IMR-90 (cell line): ENCODE results near the gene GNAT1. TPM values are rescaled to one million over a fixed set of nuclear protein-coding genes. Genes with fewer than 3 reads are reported as not detected.

Experiments
- ATAC-seq: fragments of 200-7000 bp; cut with Tn5 transposase; 2 replicates; pipeline ENCODE4 v1.9.1; 2020; ENCODE audit warnings: low read depth, mild to moderate bottlenecking, moderate library complexity
- BruUV-seq: library from RNA; stranded (reverse); fragments of 400-500 nt; replicated peaks from 2 replicates; lab custom pipeline; 2021; lab: Mats Ljungman, UMichigan
- CTCF ChIA-PET: fragments of 300-600 bp; formaldehyde crosslinking; extraction: SDS; loops from one replicate; lab custom pipeline; 2021; ENCODE audit warnings: antibody characterized with exemption; lab: Yijun Ruan, JAX
- POLR2A ChIA-PET: fragments of 300-600 bp; sonication (Branson Sonifier 250); formaldehyde crosslinking; loops from one replicate; lab custom pipeline; 2022; ENCODE audit warnings: antibody characterized with exemption; ENCODE audit not compliant: unreplicated experiment; lab: Charles Lee
- DNase-seq: peaks from one replicate; pipeline ENCODE4 v3.0.0; 2013
- H2AFZ ChIP-seq: replicated peaks from 2 replicates; pipeline ENCODE3; 2013; ENCODE audit warnings: low read length, mild to moderate bottlenecking; ENCODE audit not compliant: poor library complexity
- H2AK5ac ChIP-seq: 2 replicates; pipeline ENCODE4 v1.6.1; 2013; ENCODE audit warnings: low read depth, low read length, inconsistent platforms
- H2AK9ac ChIP-seq: replicated peaks from 2 replicates; pipeline ENCODE3; 2013; ENCODE audit warnings: mild to moderate bottlenecking, low read depth, low read length, moderate library complexity; ENCODE audit not compliant: poor library complexity
- H2BK120ac ChIP-seq: 2 replicates; pipeline ENCODE4 v1.6.1; 2013; ENCODE audit warnings: low read depth, low read length, inconsistent platforms
- H2BK15ac ChIP-seq: 3 replicates; pipeline ENCODE4 v1.6.1; 2013; ENCODE audit warnings: low read depth, low read length, inconsistent platforms
- H2BK20ac ChIP-seq: 2 replicates; pipeline ENCODE4 v1.6.1; 2013; ENCODE audit warnings: low read depth, mild to moderate bottlenecking, inconsistent platforms, low read length, moderate library complexity
- H2BK5ac ChIP-seq: 2 replicates; pipeline ENCODE4 v1.6.1; 2013; ENCODE audit warnings: mild to moderate bottlenecking, low read depth, low read length, inconsistent platforms; ENCODE audit not compliant: poor library complexity, severe bottlenecking
- H3K14ac ChIP-seq: replicated peaks from 2 replicates; pipeline ENCODE4 v1.6.1; 2013; ENCODE audit warnings: low read depth, low read length, inconsistent platforms
- H3K18ac ChIP-seq: 2 replicates; pipeline ENCODE4 v1.6.1; 2013; ENCODE audit warnings: low read depth, low read length, control low read depth
- H3K23ac ChIP-seq: 2 replicates; pipeline ENCODE4 v1.6.1; 2013; ENCODE audit warnings: low read depth, low read length, inconsistent platforms
- H3K27ac ChIP-seq: 2 replicates; pipeline ENCODE4 v1.5.1; 2013; ENCODE audit warnings: mild to moderate bottlenecking, control low read depth, low read length; ENCODE audit not compliant: insufficient read depth
- H3K27me3 ChIP-seq: 2 replicates; pipeline ENCODE4 v1.6.1; 2013; ENCODE audit warnings: low read length; ENCODE audit not compliant: control insufficient read depth, insufficient read depth
- H3K36me3 ChIP-seq: 2 replicates; pipeline ENCODE4 v1.6.1; 2013; ENCODE audit warnings: low read length, mixed read lengths; ENCODE audit not compliant: control insufficient read depth, insufficient read depth
- H3K4ac ChIP-seq: 2 replicates; pipeline ENCODE4 v1.6.1; 2013; ENCODE audit warnings: low read depth, low read length, inconsistent platforms
- H3K4me1 ChIP-seq: 2 replicates; pipeline ENCODE4 v1.6.1; 2013; ENCODE audit warnings: low read length, mixed read lengths; ENCODE audit not compliant: control insufficient read depth, insufficient read depth
- H3K4me2 ChIP-seq: 2 replicates; pipeline ENCODE4 v1.6.1; 2013; ENCODE audit warnings: low read depth, mild to moderate bottlenecking, control low read depth, low read length, moderate library complexity
- H3K4me3 ChIP-seq: 2 replicates; pipeline ENCODE4 v1.5.1; 2013; ENCODE audit warnings: low read depth, mild to moderate bottlenecking, control low read depth, low read length, moderate library complexity; ENCODE audit not compliant: insufficient read depth
- H3K56ac ChIP-seq: 2 replicates; pipeline ENCODE4 v1.6.1; 2013; ENCODE audit warnings: low read length, inconsistent platforms; ENCODE audit not compliant: insufficient read depth; ENCODE audit errors: extremely low read depth
- H3K79me1 ChIP-seq, 2 experiments: 2 replicates each; pipeline ENCODE4 v1.6.1; 2013; ENCODE audit warnings: low read length in 2 of 2, inconsistent platforms in 1 of 2, low read depth in 1 of 2
- H3K9ac ChIP-seq: 2 replicates; pipeline ENCODE4 v1.6.1; 2013; ENCODE audit warnings: low read depth, low read length, control low read depth
- H3K9me1 ChIP-seq: 2 replicates; pipeline ENCODE4 v1.6.1; 2013; ENCODE audit warnings: low read length, inconsistent platforms; ENCODE audit not compliant: insufficient read depth
- H3K9me3 ChIP-seq: 2 replicates; pipeline ENCODE4 v1.6.1; 2013; ENCODE audit warnings: low read length; ENCODE audit not compliant: control insufficient read depth, insufficient read depth
- H4K20me1 ChIP-seq: 2 replicates; pipeline ENCODE4 v1.6.1; 2013; ENCODE audit warnings: low read length, inconsistent platforms; ENCODE audit not compliant: insufficient read depth
- H4K5ac ChIP-seq: 2 replicates; pipeline ENCODE4 v1.6.1; 2013; ENCODE audit warnings: mild to moderate bottlenecking, low read depth, low read length, control low read depth
- H4K8ac ChIP-seq, 2 experiments: 2 replicates each; pipeline ENCODE4 v1.6.1; 2013; ENCODE audit warnings: low read depth in 2 of 2, low read length in 2 of 2, control low read depth in 1 of 2, inconsistent platforms in 1 of 2
- H4K91ac ChIP-seq: 2 replicates; pipeline ENCODE4 v1.6.1; 2013; ENCODE audit warnings: low read depth, low read length, inconsistent platforms; ENCODE audit not compliant: insufficient read depth
- MAFK ChIP-seq: IDR thresholded peaks from 2 replicates; pipeline ENCODE4 v1.6.1; 2012; ENCODE audit warnings: low read depth, low read length, improper control_type of control experiment
- MAZ ChIP-seq: IDR thresholded peaks from 2 replicates; pipeline ENCODE4 v1.6.1; 2012; ENCODE audit warnings: low read depth, mild to moderate bottlenecking, low read length, improper control_type of control experiment, moderate library complexity, borderline replicate concordance
- WGBS, 2 experiments: methylation state at CpG; one replicate each; pipeline versions ENCODE4 v1.1.5 to v1.1.7; 2013; ENCODE audit warnings: missing lambda C conversion rate in 2 of 2; ENCODE audit not compliant: insufficient read length in 1 of 2; ENCODE audit errors: extremely low coverage in 2 of 2; 5-methylcytosine and 5-hydroxymethylcytosine counted together
- dilution Hi-C: fragments of 300-500 bp; cut with HindIII; formaldehyde crosslinking; loops from one replicate; pipeline ENCODE4 v1.14.3; 2018; ENCODE audit warnings: low sequenced_read_pairs; ENCODE audit not compliant: unreplicated experiment
- in situ Hi-C: fragments of 300-500 bp; cut with MboI; formaldehyde crosslinking; loops from 3 replicates; pipeline ENCODE4 v1.14.3; 2019; ENCODE audit warnings: low sequenced_read_pairs, inconsistent platforms, mixed read lengths
- intact Hi-C: fragments of 100-400 bp; cut with micrococcal nuclease; formaldehyde crosslinking; loops from 2 replicates; pipeline ENCODE4 v1.10.0; 2022
- polyA plus RNA-seq, 3 experiments: library from polyadenylated mRNA; depleted of rRNA; stranded (reverse); fragments of >200 nt; gene quantifications; 2 replicates each; pipeline ENCODE4 v1.2.3, GENCODE V29; 2012; ENCODE audit warnings: low replicate concordance in 1 of 3
- total RNA-seq: library from RNA; depleted of rRNA; stranded (reverse); fragments of >200 nt; gene quantifications from 2 replicates; pipeline ENCODE4 v1.2.3, GENCODE V29; 2012

GNAT1 gene
- total and polyA plus RNA-seq, 2 of the 4 experiments (the other 2 are of a cell fraction), result not detected

DNA sequence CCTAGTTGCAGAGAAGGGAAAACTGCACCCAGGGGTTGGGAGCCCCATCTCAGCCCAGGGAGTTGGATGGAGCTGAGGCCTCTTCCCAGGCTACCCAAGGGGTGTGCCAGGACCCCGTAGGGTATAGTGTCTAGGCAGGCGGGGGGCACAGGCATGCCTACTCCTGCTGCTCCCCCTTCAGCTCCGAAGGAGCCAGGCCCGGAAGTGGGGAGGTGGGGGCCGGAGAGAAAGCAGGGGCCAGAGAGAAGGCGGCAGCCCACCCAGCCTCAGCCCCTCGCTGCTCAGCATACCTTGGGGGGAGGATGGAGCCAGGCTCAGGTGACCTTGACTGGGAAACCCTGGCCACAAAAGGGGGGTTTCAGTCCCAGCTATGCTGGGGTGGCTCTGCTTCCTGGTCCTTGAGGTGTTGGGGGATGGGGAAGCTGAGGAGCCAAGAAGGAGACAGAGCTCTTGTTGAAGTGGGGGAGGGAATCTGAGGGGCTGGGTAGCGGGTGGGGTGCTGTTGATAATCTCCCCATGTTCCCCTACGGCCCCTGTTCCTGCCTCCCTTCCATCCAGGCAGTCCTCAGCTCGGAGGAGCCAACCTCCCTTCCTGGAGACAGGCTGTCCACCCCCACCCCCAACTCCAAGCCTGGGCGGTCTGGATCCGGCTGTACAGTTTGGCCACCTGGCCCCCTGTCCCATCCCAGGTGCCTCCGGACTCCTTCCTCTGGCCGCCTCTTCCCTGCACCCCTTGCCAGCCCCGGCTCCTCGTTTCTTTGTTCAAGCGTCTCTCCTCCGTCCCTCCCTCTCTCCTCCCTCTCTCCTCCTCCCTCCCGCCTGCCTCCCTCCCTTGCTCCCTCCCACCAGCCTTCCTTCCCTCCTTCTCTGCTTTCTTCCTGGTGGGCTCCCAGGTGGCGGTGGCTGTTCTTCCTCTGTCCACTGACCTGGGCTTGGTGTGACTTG, 34.6 kb upstream of the GNAT1 start:
- Histone ChIP-seq H3K4ac (peak overlapping the region; percentile 98), H2BK120ac (peak overlapping the region; percentile 80), H2AK9ac (peak overlapping the region; percentile 98), H4K5ac (peak overlapping the region; percentile 65), H3K56ac (peak overlapping the region; percentile 57), H3K9ac (peak overlapping the region; percentile 72), H4K8ac (peak overlapping the region; percentile 90 to 96), H4K20me1 (0 out of 2 replicates have a peak, but pooled peaks cover 4% of the 10 kb centered on the region), H2BK20ac (peak overlapping the region; percentile 1), H3K27me3 (peaks cover 7% of the 10 kb centered on the region; the same call in 1 of the 2 replicates), H3K14ac (peak overlapping the region; percentile 89), H3K4me1 (peaks cover 19% of the 10 kb centered on the region), H3K79me1 (peaks cover 8 to 47% of the 10 kb centered on the region in 2 experiments; a peak in 3 of 4 replicates), H3K18ac (peak overlapping the region; percentile 62), H3K4me3 (peak overlapping the region; percentile 45), H2BK5ac (peak overlapping the region; percentile 61), H2BK15ac (peak overlapping the region; percentile 64; the same call in 1 of the 3 replicates), H3K9me1 (no peaks in the 10 kb centered on the region), H3K4me2 (peak overlapping the region; percentile 84), H4K91ac (peak overlapping the region; percentile 97), H2AFZ (peak overlapping the region; percentile 92), H3K36me3 (peaks cover 12% of the 10 kb centered on the region; the same call in 1 of the 2 replicates), H3K9me3 (no peaks in the 10 kb centered on the region), H3K23ac (peak overlapping the region; percentile 84), H2AK5ac (peak overlapping the region; percentile 90), H3K27ac (peak overlapping the region; percentile 37)
- POLR2A ChIA-PET, result interaction anchor here (0.6 kb wide), 1 partner anchor 34 kb away, joined by 3 read pairs; no protein-coding TSS in a partner anchor
- BruUV-seq, result no TSS peak
- in situ Hi-C loops (no loop called here), dilution Hi-C loops (no loop called here), intact Hi-C loops (no loop called here)
- ATAC-seq, result peak; percentile 57
- peak; percentile 85 for TF ChIP-seq MAZ
- TF ChIP-seq MAFK, result no peak
- peak; percentile 40 for DNase-seq
- CTCF ChIA-PET, result interaction anchor here (2.4 kb wide), 1 partner anchor 32 kb away, joined by 6 read pairs; no protein-coding TSS in a partner anchor
- WGBS, 2 experiments, result 0% methylated on average over 9 of the region's 20 CpGs; no CpG with 5 or more reads in 1 of the 2 experiments
